GM12801 (cell line): ENCODE results near the gene INS.

Experiments
- CTCF ChIP-seq: IDR thresholded peaks from one replicate; pipeline ENCODE4 v1.5.1; 2011; ENCODE audit warnings: control low read depth; ENCODE audit not compliant: insufficient read length; ENCODE audit errors: extremely low read depth

The INS gene

GRCh38 chr11:2121227-2122130, 39.5 kb downstream of the INS start:
- TF ChIP-seq CTCF = no peak

- no peak for TF ChIP-seq CTCF
These were observed 40.5 kb downstream of the INS start for GRCh38 chr11:2120359-2121100.

GRCh38 chr11:2118677-2119076, 42.3 kb downstream of the INS start:
- no peak for TF ChIP-seq CTCF

- TF ChIP-seq CTCF = no peak
These were observed 44.3 kb downstream of the INS start for GRCh38 chr11:2116680-2117079.

GRCh38 chr11:2115308-2115707, 45.7 kb downstream of the INS start:
- TF ChIP-seq CTCF = no peak

- no peak for TF ChIP-seq CTCF
These were observed 46.4 kb downstream of the INS start for GRCh38 chr11:2114430-2115241.

- no peak for TF ChIP-seq CTCF
These were observed 47.2 kb downstream of the INS start for GRCh38 chr11:2113776-2114175.
